HG02870 (cell line): ENCODE measurements around the gene TTL.
"Not testable (repeated sequence)": the region's sequence is repeated elsewhere in the genome, so short reads cannot be mapped to it uniquely, and the experiment has no call there.

Experiments used
- ATAC-seq: cut with Tn5 transposase; IDR thresholded peaks from one replicate; pipeline ENCODE4 v1.9.1; 2021; ENCODE audit warnings: mild to moderate bottlenecking, moderate library complexity; ENCODE audit not compliant: unreplicated experiment

Gene TTL

GRCh38 chr2:112481528-112482233 lies at the start of gene TTL:
TTL (plus strand) TSS chr2:112482156; CDS start chr2:112482345, 189 bp downstream.
- peak; percentile 63 for ATAC-seq

DNA sequence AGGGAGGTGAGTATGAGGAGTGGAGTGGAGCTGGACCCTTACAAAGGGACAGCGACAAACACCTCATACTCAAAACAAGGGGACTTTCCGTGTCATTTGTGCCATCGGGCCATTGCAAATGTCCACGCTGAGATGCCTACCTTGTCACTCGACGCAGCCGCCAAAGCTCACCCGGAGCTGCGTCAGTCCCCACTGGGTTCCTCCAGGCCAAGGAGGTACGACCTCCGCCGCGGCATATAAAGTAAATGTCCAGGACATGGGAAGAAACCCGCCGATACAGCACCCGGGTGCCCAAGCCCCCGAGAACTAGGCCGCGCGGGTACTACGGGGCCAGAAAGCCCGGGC lies 49.6 kb upstream of the TTL start:
- not testable (repeated sequence) for ATAC-seq

- not testable (repeated sequence) for ATAC-seq
Observed at GRCh38 chr2:112432735-112433479, 49.0 kb upstream of the TTL start.

DNA sequence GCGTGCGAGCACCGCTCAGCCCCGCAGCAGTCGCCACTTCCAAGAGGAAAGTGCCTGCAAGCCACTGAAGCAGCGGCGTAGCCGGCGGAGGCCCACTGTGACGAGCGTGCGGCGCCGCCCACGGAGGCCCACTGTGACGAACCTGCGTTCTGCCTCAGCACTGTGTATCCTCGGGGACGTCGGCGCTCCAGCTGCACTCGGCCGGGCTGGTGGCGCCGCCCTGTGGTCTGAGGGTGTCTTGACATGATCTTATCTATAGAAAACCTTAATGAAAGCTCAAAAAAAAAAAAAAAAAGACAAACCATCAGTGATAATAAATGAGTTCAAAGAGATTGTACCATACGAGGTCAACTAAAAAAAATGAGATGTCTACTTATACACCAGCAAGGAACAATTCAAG lies 48.5 kb upstream of the TTL start, which contains the start of gene RGPD8:
Gene RGPD8, minus strand, starts transcription at position 166 of the 400 bp plus-strand sequence. CDS start 192 bp downstream, outside the sequence.
- peak; percentile 96 for ATAC-seq

DNA sequence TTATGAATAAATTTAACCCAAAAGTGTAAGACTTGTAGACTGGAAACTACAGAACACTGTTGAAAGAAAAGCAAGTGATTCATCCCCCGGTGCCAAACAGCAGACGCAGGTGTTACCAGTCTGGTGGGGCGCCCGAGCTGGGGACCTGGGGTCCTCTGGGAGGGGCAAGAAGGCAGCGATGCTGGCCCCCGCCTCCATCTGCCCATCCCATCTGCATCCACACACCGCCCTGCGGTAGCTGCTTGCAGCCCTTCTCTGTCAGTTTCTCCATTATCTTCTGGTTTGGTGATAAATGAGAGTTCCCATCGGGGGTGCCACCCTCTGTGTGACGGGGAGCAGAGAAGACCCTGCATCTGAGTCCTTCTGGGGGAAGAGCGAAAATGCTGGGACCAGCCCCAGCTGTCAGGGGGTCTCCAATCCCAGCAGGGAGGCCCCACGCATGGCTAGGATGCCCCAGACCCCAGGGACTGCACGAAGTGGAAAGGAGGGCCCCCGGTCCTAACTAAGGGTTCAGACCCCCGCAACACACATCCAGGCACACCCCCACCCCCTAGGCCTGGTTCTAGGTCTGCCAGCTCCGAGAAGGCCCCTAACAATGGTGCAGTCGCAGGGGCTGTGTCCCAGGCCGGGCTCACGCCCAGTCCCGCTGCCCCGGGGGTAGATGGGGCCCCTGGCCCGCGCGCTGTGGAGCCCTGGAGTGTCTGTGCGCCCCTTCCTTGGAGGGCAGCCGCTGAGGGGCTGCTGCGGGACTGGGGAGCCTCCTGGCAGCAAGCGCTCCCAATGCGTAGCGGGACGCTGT lies 47.8 kb upstream of the TTL start:
- ATAC-seq: no peak

DNA sequence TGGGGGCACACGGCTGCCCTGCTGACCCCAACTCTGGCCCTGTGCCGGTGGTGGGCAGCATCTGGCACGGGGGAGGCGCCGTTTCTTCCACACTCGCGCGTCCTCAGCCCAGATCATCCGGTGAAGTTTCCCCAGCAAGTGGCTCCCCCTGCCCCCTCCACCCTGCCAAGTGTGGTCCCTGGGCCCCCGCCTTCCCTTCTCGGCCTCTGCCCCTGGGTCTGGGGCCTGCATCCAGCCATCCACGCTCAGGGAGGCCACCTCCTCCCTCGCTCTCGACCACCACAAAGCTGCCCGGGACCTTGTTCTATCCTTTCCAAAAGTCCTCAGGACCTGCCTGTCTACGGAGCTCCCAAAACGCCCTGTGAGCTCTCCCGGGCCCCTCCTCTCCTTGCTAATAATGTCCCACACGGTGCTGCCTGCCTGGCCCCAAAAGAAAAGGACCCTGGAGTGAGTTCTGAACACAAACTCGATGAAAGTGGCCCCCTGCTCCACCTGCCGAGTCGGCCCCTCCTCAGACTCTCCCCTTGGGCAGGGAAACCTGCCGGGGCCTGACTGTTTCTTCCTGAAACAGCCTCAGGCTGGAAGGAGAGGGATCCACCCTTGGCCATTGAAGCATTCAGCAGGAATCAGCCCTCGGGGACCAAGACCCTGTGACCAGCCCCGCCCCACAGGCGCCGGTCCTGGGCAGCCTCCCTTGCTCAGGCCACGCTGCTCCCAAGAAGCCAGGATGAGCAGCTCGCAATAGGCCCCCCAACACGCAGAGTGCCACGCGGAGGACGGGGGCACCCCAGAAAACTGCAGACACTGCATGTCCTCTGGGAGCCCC lies 46.9 kb upstream of the TTL start:
- not testable (repeated sequence) for ATAC-seq

DNA sequence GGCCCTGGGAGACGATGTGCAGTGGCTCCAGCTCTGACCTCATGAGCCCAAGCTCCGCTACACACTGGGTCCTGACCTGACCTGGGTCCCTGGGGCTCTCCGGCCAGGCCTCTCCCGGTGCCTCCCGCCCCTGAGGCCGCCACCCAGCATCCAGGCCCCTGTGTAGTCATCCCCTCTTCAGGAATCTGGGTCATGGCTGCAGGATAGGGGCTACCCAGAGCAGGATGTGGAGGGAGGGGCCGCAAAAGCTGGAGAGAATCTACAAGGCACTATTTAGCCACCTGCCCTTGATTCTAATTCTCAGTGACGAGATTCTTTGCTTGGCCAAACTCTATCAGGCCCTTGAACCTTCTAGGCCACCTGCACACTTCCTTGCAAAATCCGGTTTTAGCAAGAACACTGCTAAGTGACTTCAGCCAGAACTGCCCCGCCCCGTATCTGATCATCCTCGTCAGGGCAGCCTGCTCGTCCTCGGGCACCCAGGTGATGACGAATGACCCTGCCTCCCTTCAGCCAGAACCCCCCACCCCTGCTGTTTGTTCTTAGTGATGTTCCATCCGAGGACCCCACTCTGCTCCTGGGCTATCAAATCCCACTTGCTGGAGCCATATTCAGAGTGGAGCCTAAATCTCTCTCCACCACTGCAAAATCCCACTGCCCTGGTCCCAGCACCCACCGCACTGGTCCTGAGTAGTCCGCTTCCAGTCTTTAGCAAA lies 46.1 kb upstream of the TTL start:
- not testable (repeated sequence) for ATAC-seq

DNA sequence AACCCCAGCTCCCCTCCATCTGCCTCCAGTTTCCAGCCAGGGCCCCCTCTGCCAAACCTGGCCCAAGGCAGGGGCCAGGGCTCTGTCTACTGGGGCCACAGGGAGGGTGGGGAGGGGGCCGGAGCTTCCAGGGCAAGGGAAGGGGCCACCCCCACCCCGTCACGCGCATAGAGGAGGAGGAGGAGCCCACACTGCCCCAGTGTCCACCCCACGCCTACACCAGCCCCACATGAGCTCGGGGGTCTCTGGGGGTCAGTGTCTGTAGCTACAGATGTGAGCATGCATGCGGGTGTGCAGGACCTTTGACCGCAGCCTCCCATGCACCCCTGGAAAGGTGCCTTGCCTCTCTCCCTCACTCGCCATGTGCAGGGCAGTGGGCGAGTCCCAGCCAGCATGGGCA lies 45.0 kb upstream of the TTL start:
- not testable (repeated sequence) for ATAC-seq

DNA sequence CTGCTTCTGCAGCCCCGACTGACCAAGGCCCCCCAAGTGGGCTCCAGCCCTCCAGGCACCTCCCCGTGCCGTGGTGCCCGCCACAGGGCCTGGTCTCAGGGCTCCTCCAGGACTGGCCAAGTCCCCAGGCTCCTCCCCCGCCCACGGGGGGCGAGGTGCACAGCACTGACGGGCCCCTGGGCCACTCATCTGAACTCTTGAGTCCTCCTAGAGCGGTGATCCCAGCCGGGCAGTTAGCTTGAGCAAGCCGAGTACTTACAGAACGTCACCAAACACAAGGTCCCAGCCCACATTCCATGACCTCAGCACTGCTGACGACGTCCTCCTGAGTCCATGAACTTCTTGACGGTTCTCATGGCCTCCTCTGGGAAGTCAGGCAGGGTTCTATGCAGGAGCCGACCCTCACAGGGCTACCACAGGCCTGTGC lies 44.5 kb upstream of the TTL start:
- ATAC-seq: not testable (repeated sequence)

- not testable (repeated sequence) for ATAC-seq
Observed at GRCh38 chr2:112438603-112439261, 43.2 kb upstream of the TTL start.

DNA sequence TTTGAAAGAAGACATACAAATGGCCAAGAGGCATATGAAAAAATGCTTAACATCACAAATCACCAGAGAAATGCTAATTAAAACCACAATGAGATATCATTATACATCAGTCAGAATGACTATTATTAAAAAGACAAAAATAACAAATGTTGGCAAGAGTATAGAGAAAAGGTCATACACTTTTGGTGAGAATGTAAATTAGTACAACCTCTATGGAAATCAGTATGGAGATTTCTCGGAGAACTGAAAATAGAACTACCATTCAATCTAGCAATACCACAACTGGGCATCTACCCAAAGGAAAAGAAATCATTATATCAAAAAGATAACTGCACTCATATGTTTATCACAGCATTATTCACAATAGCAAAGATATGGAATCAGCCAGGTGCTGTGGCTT lies 37.7 kb upstream of the TTL start:
- ATAC-seq: not testable (repeated sequence)

GRCh38 chr2:112449854-112450253 lies 32.1 kb upstream of the TTL start:
- ATAC-seq: no peak

DNA sequence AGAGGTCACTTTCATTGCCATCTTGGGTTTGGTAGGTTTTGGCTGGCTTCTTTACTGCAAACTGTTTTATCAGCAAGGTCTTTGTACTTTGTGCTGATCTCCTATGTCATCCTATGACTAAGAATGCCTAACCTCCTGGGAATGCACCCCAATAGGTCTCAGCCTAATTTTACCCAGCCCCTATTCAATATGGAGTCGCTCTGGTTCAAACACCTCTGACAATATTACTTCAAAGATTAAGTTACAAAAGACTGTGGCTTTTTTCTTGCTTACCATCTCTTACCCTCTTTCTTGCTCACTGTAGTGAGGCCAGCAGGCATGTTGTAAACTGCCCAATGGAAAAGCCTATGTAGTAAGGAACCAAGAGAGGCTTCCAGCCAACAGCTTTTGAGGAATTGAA lies 30.6 kb upstream of the TTL start:
- no peak for ATAC-seq

DNA sequence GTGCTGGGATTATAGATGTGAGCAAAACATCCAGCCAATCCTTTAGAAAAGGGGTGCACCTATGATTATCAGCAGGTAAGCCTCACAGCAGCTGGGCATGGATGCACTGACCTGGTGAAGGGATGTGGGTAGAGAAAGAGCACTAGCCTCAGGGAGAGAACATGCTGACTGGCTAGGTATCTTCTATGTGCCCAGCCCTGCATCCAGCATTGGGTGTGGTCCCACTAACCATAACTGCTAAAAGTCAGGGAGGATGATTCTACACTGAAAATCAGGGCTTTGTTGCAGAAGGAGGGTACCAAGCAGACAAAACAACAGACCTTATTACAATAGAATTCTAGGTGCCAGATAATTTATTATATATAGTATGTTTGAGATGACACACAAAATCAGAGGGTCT lies 27.4 kb upstream of the TTL start:
- ATAC-seq: no peak

DNA sequence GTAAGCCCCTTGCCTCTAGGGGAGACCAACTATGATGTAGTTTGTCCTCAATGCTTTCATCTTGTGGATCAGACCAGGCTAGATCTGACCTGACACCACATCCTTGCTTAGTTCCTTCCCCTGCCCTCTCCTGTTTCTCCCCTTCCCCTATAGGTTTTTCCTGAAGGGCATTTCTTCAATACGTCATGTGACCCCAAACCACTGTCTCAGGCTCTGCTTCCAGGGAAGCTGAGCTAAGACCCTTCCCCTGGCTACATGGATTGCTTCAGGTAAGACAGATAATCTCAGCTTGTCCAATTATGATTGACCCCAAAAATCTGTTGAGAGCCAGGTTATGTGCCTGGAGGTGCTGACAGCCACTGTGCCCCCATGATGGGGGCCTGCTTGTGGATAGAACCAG lies 22.6 kb upstream of the TTL start:
- ATAC-seq: no peak

GRCh38 chr2:112462178-112462577 lies 19.8 kb upstream of the TTL start:
- ATAC-seq: no peak

DNA sequence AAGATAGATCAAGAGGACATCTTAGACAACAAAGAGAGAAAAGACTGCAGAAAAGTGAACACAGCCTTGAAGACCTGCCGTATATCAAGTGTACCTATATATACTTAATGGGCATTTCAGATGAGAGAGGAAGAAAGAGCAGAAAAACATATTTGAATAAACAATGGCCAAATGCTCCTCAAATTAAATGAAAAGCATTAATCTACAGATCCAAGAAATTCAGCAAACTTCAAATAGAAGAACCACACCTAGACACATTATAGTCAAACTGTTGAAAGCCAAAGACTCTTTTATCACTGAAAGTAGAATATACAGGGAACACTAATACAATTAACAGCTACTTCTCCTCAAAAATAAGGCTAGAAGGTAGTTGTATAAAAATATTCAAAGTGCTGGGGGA lies 18.7 kb upstream of the TTL start:
- ATAC-seq: no peak

GRCh38 chr2:112465382-112465781 lies 16.6 kb upstream of the TTL start:
- ATAC-seq: no peak

DNA sequence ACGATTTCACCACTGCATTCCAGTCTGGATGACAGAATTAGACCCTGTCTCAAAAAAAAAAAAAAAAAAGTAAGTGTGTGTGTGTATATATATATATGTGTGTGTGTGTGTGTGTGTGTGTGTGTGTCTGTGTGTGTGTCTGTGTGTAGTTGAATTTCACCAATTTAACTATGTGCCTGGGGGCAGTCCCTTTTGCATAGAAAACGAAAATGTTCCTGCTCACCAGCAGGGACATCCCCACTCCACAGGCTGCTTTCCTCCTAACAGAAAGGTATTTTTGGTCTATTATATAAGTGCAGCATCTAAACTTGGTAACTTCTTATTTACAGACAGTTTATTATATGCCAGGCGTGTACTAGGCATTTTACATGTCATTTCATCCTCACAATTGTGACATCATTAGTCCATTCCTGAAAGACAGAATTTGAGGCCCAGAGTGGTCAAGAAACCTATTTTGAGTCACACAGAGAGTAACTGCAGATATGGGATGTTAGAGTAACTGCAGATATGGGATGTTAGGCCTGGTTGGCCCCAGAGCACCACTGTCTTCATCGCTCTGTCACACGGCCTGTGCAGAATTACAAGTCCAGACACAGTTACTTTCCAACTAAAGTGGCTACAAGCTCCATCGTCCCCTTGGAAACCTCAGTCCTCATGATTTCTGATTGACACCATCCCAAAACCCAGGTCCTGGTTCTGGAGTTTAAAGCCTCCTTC lies 9.3 kb upstream of the TTL start:
- ATAC-seq: no peak
